WI38 (cell line): ENCODE results near the gene ZNF778.

Source experiments
- H3K4me3 ChIP-seq: 2 replicates; pipeline ENCODE4 v1.5.1; 2011; ENCODE audit warnings: low read depth, mild to moderate bottlenecking, control low read depth, low read length
- TF ChIP-seq, protein P1 (sequence below): IDR thresholded peaks from 2 replicates; pipeline ENCODE4 v1.5.1; 2012; ENCODE audit warnings: low read depth, mild to moderate bottlenecking, control low read depth, low read length

ZNF778 gene

DNA sequence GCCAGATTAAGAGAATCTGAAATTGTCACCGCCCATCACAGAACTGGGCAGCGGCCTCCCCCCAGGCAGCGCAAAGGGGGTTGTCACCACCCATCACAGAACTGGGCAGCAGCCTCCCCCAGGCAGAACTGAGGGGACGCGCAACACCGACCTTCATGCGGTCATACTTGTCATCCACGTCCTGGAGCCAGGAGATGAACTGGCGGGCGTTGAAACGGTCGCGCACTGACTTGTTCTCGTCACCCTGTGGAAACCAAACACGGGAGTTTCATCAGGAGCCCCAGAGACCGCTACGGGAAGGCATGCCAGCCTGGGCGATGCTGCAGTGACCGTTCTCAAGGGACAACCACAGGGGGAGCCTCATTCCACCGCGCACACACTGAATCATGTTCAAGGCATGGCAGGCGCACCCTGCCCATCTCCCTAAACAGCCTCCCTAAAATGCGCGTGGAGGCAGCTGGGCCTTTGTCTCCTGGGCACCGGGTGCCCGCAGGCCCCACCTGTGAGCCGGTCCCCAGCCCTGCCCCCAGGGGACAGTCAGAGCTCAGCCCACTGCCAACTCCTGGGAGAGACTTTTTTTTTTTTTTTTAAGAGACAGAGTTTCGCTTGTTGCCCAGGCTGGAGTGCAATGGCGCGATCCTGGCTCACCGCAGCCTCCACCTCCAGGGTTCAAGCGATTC, 53.3 kb downstream of the ZNF778 start:
- TF ChIP-seq, protein P1, sequence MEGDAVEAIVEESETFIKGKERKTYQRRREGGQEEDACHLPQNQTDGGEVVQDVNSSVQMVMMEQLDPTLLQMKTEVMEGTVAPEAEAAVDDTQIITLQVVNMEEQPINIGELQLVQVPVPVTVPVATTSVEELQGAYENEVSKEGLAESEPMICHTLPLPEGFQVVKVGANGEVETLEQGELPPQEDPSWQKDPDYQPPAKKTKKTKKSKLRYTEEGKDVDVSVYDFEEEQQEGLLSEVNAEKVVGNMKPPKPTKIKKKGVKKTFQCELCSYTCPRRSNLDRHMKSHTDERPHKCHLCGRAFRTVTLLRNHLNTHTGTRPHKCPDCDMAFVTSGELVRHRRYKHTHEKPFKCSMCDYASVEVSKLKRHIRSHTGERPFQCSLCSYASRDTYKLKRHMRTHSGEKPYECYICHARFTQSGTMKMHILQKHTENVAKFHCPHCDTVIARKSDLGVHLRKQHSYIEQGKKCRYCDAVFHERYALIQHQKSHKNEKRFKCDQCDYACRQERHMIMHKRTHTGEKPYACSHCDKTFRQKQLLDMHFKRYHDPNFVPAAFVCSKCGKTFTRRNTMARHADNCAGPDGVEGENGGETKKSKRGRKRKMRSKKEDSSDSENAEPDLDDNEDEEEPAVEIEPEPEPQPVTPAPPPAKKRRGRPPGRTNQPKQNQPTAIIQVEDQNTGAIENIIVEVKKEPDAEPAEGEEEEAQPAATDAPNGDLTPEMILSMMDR, result no peak

DNA sequence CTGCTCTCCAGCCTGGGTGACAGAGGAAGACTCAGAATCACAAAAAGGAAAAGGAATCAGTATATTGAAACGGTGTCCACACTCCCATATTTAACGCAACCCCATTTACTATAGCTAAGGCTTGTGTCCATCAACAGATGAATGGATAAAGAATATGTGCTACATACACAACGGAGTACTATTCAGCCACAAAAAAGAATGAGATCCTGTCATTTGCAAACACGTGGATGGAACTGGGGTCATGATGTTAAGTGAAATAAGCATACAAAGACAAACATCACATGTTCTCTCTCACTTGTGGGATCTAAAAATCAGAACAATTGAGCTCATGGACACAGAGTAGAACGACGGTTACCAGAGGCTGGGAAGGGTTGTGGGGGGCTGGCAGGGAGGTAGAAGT, 55.1 kb downstream of the ZNF778 start:
- TF ChIP-seq, protein P1, result no peak
- H3K4me3 ChIP-seq, result no peak overlapping the region

More for the DNA sequence above, 53.3 kb downstream of the ZNF778 start:
- H3K4me3 ChIP-seq, result no peak overlapping the region

DNA sequence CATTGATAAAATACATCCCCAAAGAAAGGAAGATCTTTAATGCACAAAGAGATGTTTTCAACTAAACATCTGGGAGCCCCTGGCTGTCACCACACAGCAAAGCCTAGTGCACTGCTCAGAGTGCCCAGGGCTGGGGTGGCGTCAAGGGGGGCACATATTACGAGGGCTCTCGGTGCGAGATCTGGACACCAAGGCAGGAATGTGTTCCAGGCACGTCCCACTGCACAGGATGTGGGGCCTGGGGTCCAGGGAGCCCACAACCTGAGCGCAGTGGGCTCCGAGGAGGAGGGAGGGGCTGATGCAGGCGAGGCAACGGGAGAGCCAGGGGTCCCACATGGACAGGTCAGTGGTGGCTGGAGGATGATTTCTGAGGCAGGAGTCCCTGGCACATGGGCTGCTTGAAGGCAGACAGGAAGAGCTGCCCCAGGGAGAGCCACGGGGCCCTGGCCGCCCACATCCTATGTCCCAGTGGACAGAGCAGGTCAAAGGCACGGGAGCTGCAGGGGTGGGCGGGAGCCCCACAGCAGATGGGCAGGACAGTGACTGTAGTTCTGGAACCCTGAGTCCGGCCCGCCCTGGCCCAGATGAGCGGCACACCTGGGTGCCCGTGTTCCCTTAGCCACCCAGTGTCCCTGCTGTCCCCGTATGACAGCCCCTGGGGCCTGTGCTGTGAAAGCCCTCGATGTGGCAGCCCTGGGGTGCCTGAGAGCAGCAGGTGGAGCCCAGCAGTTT, 56.4 kb downstream of the ZNF778 start:
- TF ChIP-seq, protein P1, result no peak
- H3K4me3 ChIP-seq, result no peak overlapping the region

DNA sequence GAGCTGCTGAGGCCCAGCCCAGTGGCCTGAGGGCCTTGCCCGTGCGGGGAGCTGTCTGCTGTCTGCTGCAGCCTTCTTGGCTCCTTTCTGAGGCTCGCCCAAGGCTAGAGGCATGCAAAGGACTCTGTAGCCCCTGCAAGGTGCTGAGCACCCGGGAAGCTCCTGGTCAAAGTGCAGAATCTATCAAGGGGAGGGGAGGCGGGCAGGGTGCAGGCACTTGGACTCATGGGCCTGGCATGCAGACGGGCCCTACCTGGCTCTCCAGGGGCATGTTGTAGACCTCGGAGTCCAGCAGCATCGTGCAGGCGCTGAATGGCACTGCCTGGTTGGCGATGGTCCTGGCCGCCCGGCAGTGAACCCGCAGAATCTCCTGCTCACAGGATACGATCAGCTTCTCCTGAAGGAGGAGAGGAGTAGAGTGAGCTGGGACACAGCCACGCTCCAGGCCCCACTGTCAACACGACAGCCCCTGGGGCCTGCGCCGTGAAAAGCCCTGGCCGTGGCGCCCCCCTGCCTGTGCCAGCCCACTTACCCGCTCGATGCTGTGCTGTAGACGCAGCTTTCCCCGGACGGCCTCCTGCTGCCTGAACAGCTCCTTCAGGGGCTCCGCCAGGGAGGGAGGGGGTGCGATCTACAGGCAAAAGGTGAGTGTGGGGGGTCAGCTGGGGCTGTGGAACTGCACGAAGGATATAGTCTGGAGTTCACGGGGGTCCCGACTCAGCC, 57.2 kb downstream of the ZNF778 start:
- H3K4me3 ChIP-seq, result no peak overlapping the region
- TF ChIP-seq, protein P1, result no peak

DNA sequence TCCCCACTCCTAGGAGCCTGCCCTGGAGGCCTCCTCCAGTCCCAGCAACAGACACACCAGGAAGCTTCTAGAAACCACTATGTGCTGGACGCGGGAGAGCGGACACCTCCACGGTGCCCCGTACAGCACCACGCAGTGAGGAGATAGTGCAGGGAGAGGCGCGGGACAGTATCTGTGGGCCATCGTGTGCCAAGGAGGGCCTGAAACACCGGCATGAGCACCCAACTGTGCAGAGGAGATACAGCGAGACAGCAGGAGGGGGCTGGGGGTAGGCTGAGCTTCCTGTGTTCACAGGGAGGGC, 57.7 kb downstream of the ZNF778 start:
- TF ChIP-seq, protein P1, result no peak

DNA sequence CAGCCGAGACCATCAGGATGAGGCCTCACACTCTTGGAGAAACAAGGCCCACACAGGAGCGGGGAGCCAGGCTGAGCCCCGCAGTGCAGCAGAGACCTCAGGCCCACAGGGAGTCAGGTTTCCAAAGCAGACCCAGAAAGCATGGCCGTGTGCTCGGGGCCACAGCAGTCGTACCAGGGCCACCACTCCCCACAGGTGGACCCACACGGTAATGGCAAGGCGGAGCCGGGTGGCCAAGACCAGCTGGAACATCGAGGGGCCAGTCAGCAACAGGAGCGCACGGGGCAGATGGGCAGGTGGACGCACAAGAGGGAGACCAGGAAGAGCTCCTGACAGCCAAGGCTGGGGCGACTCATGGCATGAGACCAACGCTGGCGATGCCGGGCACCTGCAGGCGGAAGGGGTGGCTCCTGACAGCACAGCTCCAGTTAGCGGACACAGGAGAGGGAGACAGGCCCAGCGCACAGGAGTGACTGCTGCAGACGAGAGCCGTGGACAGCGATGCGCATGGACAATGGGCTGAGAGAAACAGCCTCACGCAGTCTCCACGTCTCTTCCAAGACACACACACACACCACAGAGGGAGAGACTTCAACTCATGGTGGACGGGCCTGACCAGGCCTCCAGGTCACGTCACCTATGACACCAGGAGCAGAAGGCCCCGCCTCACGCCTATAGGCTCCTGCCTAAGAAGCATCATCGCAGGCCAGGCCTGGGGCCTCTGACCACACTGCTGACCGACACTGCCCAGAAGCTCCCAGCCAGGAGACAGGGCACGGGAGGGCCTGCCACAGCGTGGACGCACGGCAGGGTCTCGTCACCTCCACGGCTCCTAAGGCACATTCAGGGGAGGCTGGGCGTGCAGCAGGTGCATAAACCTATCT, 58.6 kb downstream of the ZNF778 start:
- TF ChIP-seq, protein P1, result no peak
- no peak overlapping the region for H3K4me3 ChIP-seq

More for the DNA sequence above, 57.7 kb downstream of the ZNF778 start:
- no peak overlapping the region for H3K4me3 ChIP-seq
